Measurements from ENCODE around the gene HTATSF1. TPM values are rescaled to one million over a fixed set of nuclear protein-coding genes. Genes with fewer than 3 reads are reported as not detected.
A peak's percentile ranks its signal among the peaks of the same experiment; 100 is the strongest.

The HTATSF1 gene
- total and polyA plus RNA-seq, 4 experiments from 2014 or later = 31.6 to 82.1 (median 52.6) TPM

- Mint-ChIP-seq H3K27me3 (peaks cover 0 to 1% of the 10 kb centered on the region in 2 donors), H3K27ac (peak overlapping the region in 1 of 7 donors; percentile 59), H3K9me3 (no peaks in the 10 kb centered on the region), H3K36me3 (no peaks in the 10 kb centered on the region), H3K4me3 (no peak overlapping the region), H3K4me1 (peaks cover 0 to 3% (median 0%) of the 10 kb centered on the region in 4 donors)
- Histone ChIP-seq H3K27me3 (ENCODE audit: insufficient read depth, low read length) (no peaks in the 10 kb centered on the region), H3K27ac (ENCODE audit: low read depth, low read length) (no peak overlapping the region), H3K4me3 (ENCODE audit: low read length in 2 of 2) (no peak overlapping the region), H3K9me3 (ENCODE audit: control insufficient read depth in 1 of 2, low read length in 2 of 2) (no peaks in the 10 kb centered on the region), H3K4me1 (ENCODE audit: insufficient read depth, low read length) (no peaks in the 10 kb centered on the region), H3K36me3 (ENCODE audit: insufficient read depth, low read length) (no peaks in the 10 kb centered on the region)
- DNase-seq = no peak
- ChIA-PET POLR2A (ENCODE audit: partially characterized antibody) (no interaction called here), CTCF (ENCODE audit: partially characterized antibody) (no interaction called here)
- intact Hi-C loops (cut with micrococcal nuclease) = no loop called here
These were observed 32.4 kb downstream of the HTATSF1 start for GRCh38 chrX:136529795-136530194.

GRCh38 chrX:136531951-136532350 lies 34.6 kb downstream of the HTATSF1 start, which contains the start of gene VGLL1:
Gene VGLL1 (plus strand): TSS chrX:136532215. CDS start chrX:136536021, 3,806 bp downstream.
- peaks cover 0 to 3% (median 0%) of the 10 kb centered on the region in 4 donors for H3K4me1 Mint-ChIP-seq
- Histone ChIP-seq H3K4me1 (ENCODE audit: insufficient read depth, low read length) (no peaks in the 10 kb centered on the region), H3K36me3 (ENCODE audit: insufficient read depth, low read length) (no peaks in the 10 kb centered on the region), H3K27ac (ENCODE audit: low read depth, low read length) (no peak within 1 kb of the TSS), H3K9me3 (ENCODE audit: control insufficient read depth in 1 of 2, low read length in 2 of 2) (no peaks in the 10 kb centered on the region), H3K4me3 (ENCODE audit: low read length in 2 of 2) (no peak within 1 kb of the TSS), H3K27me3 (ENCODE audit: insufficient read depth, low read length) (no peaks in the 10 kb centered on the region)
- H3K27ac Mint-ChIP-seq = peak within 1 kb of the TSS in 1 of 7 donors; percentile 52
- no peak for DNase-seq
- H3K4me3 Mint-ChIP-seq = no peak within 1 kb of the TSS
- ChIA-PET CTCF (ENCODE audit: partially characterized antibody) (no interaction called here), POLR2A (ENCODE audit: partially characterized antibody) (no interaction called here)
- intact Hi-C loops (cut with micrococcal nuclease) = no loop called here
- H3K36me3 Mint-ChIP-seq = no peaks in the 10 kb centered on the region
- H3K9me3 Mint-ChIP-seq = no peaks in the 10 kb centered on the region
- peaks cover 0 to 1% of the 10 kb centered on the region in 2 donors for H3K27me3 Mint-ChIP-seq

- no peak for DNase-seq
These were observed 36.7 kb downstream of the HTATSF1 start for GRCh38 chrX:136534131-136534530.

GRCh38 chrX:136538811-136539210 lies 41.4 kb downstream of the HTATSF1 start:
- Mint-ChIP-seq H3K27ac (no peak overlapping the region), H3K27me3 (no peaks in the 10 kb centered on the region), H3K4me1 (peaks cover 0 to 4% (median 0%) of the 10 kb centered on the region in 4 donors), H3K4me3 (no peak overlapping the region), H3K9me3 (no peaks in the 10 kb centered on the region), H3K36me3 (no peaks in the 10 kb centered on the region)
- H3K9me3 ChIP-seq (ENCODE audit: control insufficient read depth in 1 of 2, low read length in 2 of 2) = no peaks in the 10 kb centered on the region
- no peaks in the 10 kb centered on the region for H3K27me3 ChIP-seq (ENCODE audit: insufficient read depth, low read length)
- ChIA-PET CTCF (ENCODE audit: partially characterized antibody) (no interaction called here), POLR2A (ENCODE audit: partially characterized antibody) (no interaction called here)
- intact Hi-C loops (cut with micrococcal nuclease) = no loop called here
- H3K4me1 ChIP-seq (ENCODE audit: insufficient read depth, low read length) = no peaks in the 10 kb centered on the region
- H3K27ac ChIP-seq (ENCODE audit: low read depth, low read length) = no peak overlapping the region
- H3K4me3 ChIP-seq (ENCODE audit: low read length in 2 of 2) = no peak overlapping the region
- DNase-seq = no peak
- H3K36me3 ChIP-seq (ENCODE audit: insufficient read depth, low read length) = no peaks in the 10 kb centered on the region

More at GRCh38 chrX:136534131-136534530, 36.7 kb downstream of the HTATSF1 start:
- Mint-ChIP-seq H3K9me3 (no peaks in the 10 kb centered on the region), H3K27ac (no peak overlapping the region), H3K27me3 (no peaks in the 10 kb centered on the region), H3K36me3 (no peaks in the 10 kb centered on the region), H3K4me3 (no peak overlapping the region), H3K4me1 (peaks cover 0 to 3% (median 0%) of the 10 kb centered on the region in 4 donors)
- Histone ChIP-seq H3K27ac (ENCODE audit: low read depth, low read length) (no peak overlapping the region), H3K36me3 (ENCODE audit: insufficient read depth, low read length) (no peaks in the 10 kb centered on the region), H3K9me3 (ENCODE audit: control insufficient read depth in 1 of 2, low read length in 2 of 2) (no peaks in the 10 kb centered on the region), H3K27me3 (ENCODE audit: insufficient read depth, low read length) (no peaks in the 10 kb centered on the region), H3K4me3 (ENCODE audit: low read length in 2 of 2) (no peak overlapping the region), H3K4me1 (ENCODE audit: insufficient read depth, low read length) (no peaks in the 10 kb centered on the region)
- POLR2A ChIA-PET (ENCODE audit: partially characterized antibody) = no interaction called here
- intact Hi-C loops (cut with micrococcal nuclease) = no loop called here
- CTCF ChIA-PET (ENCODE audit: partially characterized antibody) = no interaction called here

- no peaks in the 10 kb centered on the region for H3K9me3 Mint-ChIP-seq
- ChIA-PET POLR2A (ENCODE audit: partially characterized antibody) (no interaction called here), CTCF (ENCODE audit: partially characterized antibody) (no interaction called here)
- no peak overlapping the region for H3K27ac Mint-ChIP-seq
- peaks cover 9% of the 10 kb centered on the region for H3K4me1 ChIP-seq (ENCODE audit: insufficient read depth, low read length)
- no peaks in the 10 kb centered on the region for H3K36me3 ChIP-seq (ENCODE audit: insufficient read depth, low read length)
- H3K27me3 Mint-ChIP-seq = no peaks in the 10 kb centered on the region
- no peak for DNase-seq
- H3K4me3 ChIP-seq (ENCODE audit: low read length in 2 of 2) = no peak overlapping the region
- peaks cover 1 to 11% (median 7%) of the 10 kb centered on the region in 4 donors for H3K4me1 Mint-ChIP-seq
- intact Hi-C loops (cut with micrococcal nuclease) = no loop called here
- H3K4me3 Mint-ChIP-seq = no peak overlapping the region
- no peak overlapping the region for H3K27ac ChIP-seq (ENCODE audit: low read depth, low read length)
- no peaks in the 10 kb centered on the region for H3K36me3 Mint-ChIP-seq
- H3K9me3 ChIP-seq (ENCODE audit: control insufficient read depth in 1 of 2, low read length in 2 of 2) = no peaks in the 10 kb centered on the region
- no peaks in the 10 kb centered on the region for H3K27me3 ChIP-seq (ENCODE audit: insufficient read depth, low read length)
These were observed 42.8 kb downstream of the HTATSF1 start for GRCh38 chrX:136540226-136540625.

GRCh38 chrX:136541294-136541693 lies 43.9 kb downstream of the HTATSF1 start:
- peaks cover 8 to 18% (median 17%) of the 10 kb centered on the region in 4 donors for H3K4me1 Mint-ChIP-seq
- intact Hi-C loops (cut with micrococcal nuclease) = no loop called here
- Histone ChIP-seq H3K27me3 (ENCODE audit: insufficient read depth, low read length) (no peaks in the 10 kb centered on the region), H3K4me1 (ENCODE audit: insufficient read depth, low read length) (peaks cover 19% of the 10 kb centered on the region), H3K27ac (ENCODE audit: low read depth, low read length) (no peak overlapping the region), H3K4me3 (ENCODE audit: low read length in 2 of 2) (no peak overlapping the region), H3K36me3 (ENCODE audit: insufficient read depth, low read length) (no peaks in the 10 kb centered on the region), H3K9me3 (ENCODE audit: control insufficient read depth in 1 of 2, low read length in 2 of 2) (no peaks in the 10 kb centered on the region)
- H3K9me3 Mint-ChIP-seq = no peaks in the 10 kb centered on the region
- H3K4me3 Mint-ChIP-seq = no peak overlapping the region
- POLR2A ChIA-PET (ENCODE audit: partially characterized antibody) = no interaction called here
- CTCF ChIA-PET (ENCODE audit: partially characterized antibody) = no interaction called here
- no peak overlapping the region for H3K27ac Mint-ChIP-seq
- DNase-seq = no peak
- no peaks in the 10 kb centered on the region for H3K27me3 Mint-ChIP-seq
- H3K36me3 Mint-ChIP-seq = no peaks in the 10 kb centered on the region

- Histone ChIP-seq H3K27me3 (ENCODE audit: insufficient read depth, low read length) (no peaks in the 10 kb centered on the region), H3K4me1 (ENCODE audit: insufficient read depth, low read length) (peaks cover 29% of the 10 kb centered on the region), H3K9me3 (ENCODE audit: control insufficient read depth in 1 of 2, low read length in 2 of 2) (no peaks in the 10 kb centered on the region), H3K27ac (ENCODE audit: low read depth, low read length) (no peak overlapping the region), H3K4me3 (ENCODE audit: low read length in 2 of 2) (no peak overlapping the region), H3K36me3 (ENCODE audit: insufficient read depth, low read length) (no peaks in the 10 kb centered on the region)
- POLR2A ChIA-PET (ENCODE audit: partially characterized antibody) = no interaction called here
- DNase-seq = no peak
- H3K4me3 Mint-ChIP-seq = no peak overlapping the region
- no peaks in the 10 kb centered on the region for H3K9me3 Mint-ChIP-seq
- CTCF ChIA-PET (ENCODE audit: partially characterized antibody) = no interaction called here
- no peak overlapping the region for H3K27ac Mint-ChIP-seq
- peaks cover 16 to 27% (median 26%) of the 10 kb centered on the region in 4 donors for H3K4me1 Mint-ChIP-seq
- intact Hi-C loops (cut with micrococcal nuclease) = no loop called here
- no peaks in the 10 kb centered on the region for H3K36me3 Mint-ChIP-seq
- H3K27me3 Mint-ChIP-seq = no peaks in the 10 kb centered on the region
These were observed 44.9 kb downstream of the HTATSF1 start for GRCh38 chrX:136542281-136542680.

Data from CD4-positive, alpha-beta memory T cell (primary cell).